K562 (cell line): ENCODE results near the gene CD1D. TPM values are rescaled to one million over a fixed set of nuclear protein-coding genes. Genes with fewer than 3 reads are reported as not detected.

Source experiments
- ATAC-seq: fragments of 200-7000 bp; cut with Tn5 transposase; 3 replicates; pipeline ENCODE4 v1.9.1; 2020; ENCODE audit warnings: moderate library complexity
- BruUV-seq: library from RNA; stranded (reverse); fragments of 400-500 nt; replicated peaks from 2 replicates; lab custom pipeline; 2021; lab: Mats Ljungman, UMichigan
- CTCF ChIA-PET: fragments of 300-600 bp; formaldehyde crosslinking; extraction: SDS; loops from one replicate; lab custom pipeline; 2021; ENCODE audit warnings: low intra/inter-chr PET ratio; lab: Yijun Ruan, JAX
- POLR2A ChIA-PET: fragments of 300-600, 350-650 bp; sonication (Branson Sonifier 250); formaldehyde crosslinking; extraction: SDS; loops from one replicate; lab custom pipeline; 2021; ENCODE audit warnings: antibody characterized with exemption, inconsistent platforms; lab: Yijun Ruan, JAX
- DNase-seq, 4 experiments: peaks; one replicate each; pipeline versions ENCODE4 v3.0.0 to v3.0.0-alpha.2; 2011 to 2018; ENCODE audit warnings: low spot score in 3 of 4, mixed read lengths in 3 of 4; ENCODE audit errors: extremely low read depth in 1 of 4
- FAIRE-seq: peaks from 2 replicates; lab custom pipeline; 2011; peaks lifted over from hg19 to GRCh38; lab: Jason Lieb, UNC
- H2AFZ ChIP-seq: 2 replicates; pipeline ENCODE4 v1.6.0; 2011; ENCODE audit warnings: low read depth, low read length, control low read depth, inconsistent platforms
- H3K27ac ChIP-seq: fragments of 200-600 bp; 3 replicates; pipeline ENCODE4 v1.8.0; 2011; ENCODE audit warnings: low read depth, mild to moderate bottlenecking, control low read depth, inconsistent platforms, low read length, moderate library complexity, mixed read lengths; ENCODE audit errors: extremely low read depth
- H3K27me3 ChIP-seq, 2 experiments: fragments of 300-600 bp in 1 of 2; 2 replicates in 1 of 2; 3 replicates in 1 of 2; pipeline versions ENCODE4 v1.6.0 to v1.8.0; 2011; ENCODE audit warnings: inconsistent platforms in 2 of 2, low read length in 2 of 2, mild to moderate bottlenecking in 1 of 2, mixed read lengths in 1 of 2, moderate library complexity in 1 of 2; ENCODE audit not compliant: control insufficient read depth in 2 of 2, insufficient read depth in 2 of 2
- H3K36me3 ChIP-seq: fragments of 300-600 bp; 3 replicates; pipeline ENCODE4 v1.8.0; 2011; ENCODE audit warnings: mild to moderate bottlenecking, low read length, inconsistent platforms; ENCODE audit not compliant: control insufficient read depth, insufficient read depth
- H3K4me1 ChIP-seq, 2 experiments: fragments of 200-600 bp in 1 of 2; replicated peaks in 1 of 2; 2 replicates in 1 of 2; 3 replicates in 1 of 2; pipeline versions ENCODE4 v1.5.1 to v1.8.0; 2011; ENCODE audit warnings: inconsistent platforms in 2 of 2, low read length in 2 of 2, mild to moderate bottlenecking in 1 of 2, mixed read lengths in 1 of 2, moderate library complexity in 1 of 2; ENCODE audit not compliant: control insufficient read depth in 2 of 2, insufficient read depth in 2 of 2
- H3K4me2 ChIP-seq: 2 replicates; pipeline ENCODE4 v1.6.1; 2011; ENCODE audit warnings: low read length, control low read depth, inconsistent platforms, mixed read lengths; ENCODE audit not compliant: insufficient read depth
- H3K4me3 ChIP-seq: fragments of 200-600 bp; sonication (generic), shearing (Covaris generic); 2 replicates; pipeline ENCODE4 v1.5.1; 2016; ENCODE audit warnings: control low read depth, inconsistent platforms
- H3K79me2 ChIP-seq: fragments of 200-600 bp; 3 replicates; pipeline ENCODE4 v1.8.0; 2011; ENCODE audit warnings: low read length, inconsistent platforms; ENCODE audit not compliant: control insufficient read depth, insufficient read depth
- H3K9ac ChIP-seq, 2 experiments: 2 replicates each; pipeline versions ENCODE4 v1.6.0 to v1.6.1; 2011; ENCODE audit warnings: low read depth in 2 of 2, low read length in 2 of 2, control low read depth in 1 of 2, inconsistent platforms in 1 of 2, mild to moderate bottlenecking in 1 of 2, mixed read lengths in 1 of 2; ENCODE audit not compliant: insufficient read depth in 1 of 2
- H3K9me1 ChIP-seq: one replicate; pipeline ENCODE4 v1.6.0; 2011; ENCODE audit warnings: inconsistent platforms, mild to moderate bottlenecking, low read length, moderate library complexity; ENCODE audit not compliant: control insufficient read depth, insufficient read depth
- H3K9me3 ChIP-seq: replicated peaks from 2 replicates; pipeline ENCODE4 v1.5.1; 2011; ENCODE audit warnings: low read depth, low read length, inconsistent platforms; ENCODE audit not compliant: control insufficient read depth, insufficient read depth
- H4K20me1 ChIP-seq: replicated peaks from 2 replicates; pipeline ENCODE4 v1.6.1; 2011; ENCODE audit warnings: low read length, inconsistent platforms, mixed read lengths; ENCODE audit not compliant: control insufficient read depth, insufficient read depth
- ARID4B ChIP-seq: sonication (generic); formaldehyde crosslinking; IDR thresholded peaks from 2 replicates; pipeline ENCODE4 v1.8.0; 2022; ENCODE audit warnings: mild to moderate bottlenecking, missing genetic modification reagents
- E2F8 ChIP-seq: fragments of 450-650 bp; IDR thresholded peaks from 2 replicates; pipeline ENCODE4 v1.7.1; 2018; ENCODE audit warnings: mild to moderate bottlenecking, low read depth; ENCODE audit not compliant: partially characterized antibody
- RBM17 ChIP-seq: fragments of 200-400 bp; formaldehyde crosslinking; IDR thresholded peaks from 2 replicates; pipeline ENCODE4 v1.6.1; 2017; ENCODE audit warnings: low read depth, mild to moderate bottlenecking, low read length, borderline replicate concordance
- ZNF224 ChIP-seq: sonication (generic); formaldehyde crosslinking; IDR thresholded peaks from 2 replicates; pipeline ENCODE4 v1.8.0; 2022; ENCODE audit warnings: mild to moderate bottlenecking, missing genetic modification reagents
- WGBS: fragments of 100-300 bp; shearing (Covaris generic); methylation state at CpG from one replicate; pipeline ENCODE4 v1.1.6; 2016; ENCODE audit warnings: low coverage, mixed read lengths; ENCODE audit not compliant: insufficient coverage; ENCODE audit errors: missing lambda C conversion rate; 5-methylcytosine and 5-hydroxymethylcytosine counted together
- in situ Hi-C: fragments of 300-500 bp; cut with MboI; formaldehyde crosslinking; loops from 4 replicates; pipeline ENCODE4 v1.15.0; 2018; ENCODE audit warnings: inconsistent platforms, mixed read lengths
- intact Hi-C: fragments of 100-400 bp; cut with micrococcal nuclease; formaldehyde crosslinking; loops from 2 replicates; pipeline ENCODE4 v1.14.2; 2022
- polyA plus RNA-seq, 8 experiments: library from polyadenylated mRNA; depleted of rRNA in 4 of 8; stranded (reverse) in 5 of 8; unstranded in 3 of 8; fragments of >200 nt; fragmentation: Nextera tagmentation in 2 of 8; fragmentation: Illumina TruSeq in 1 of 8; extraction: Ambion mirVana in 2 of 8; extraction: Trizol in 1 of 8; gene quantifications; 2 replicates each; pipeline versions ENCODE4 v1.2.1 to v1.2.3, GENCODE V29; 2011 to 2014; ENCODE audit warnings: inconsistent platforms in 1 of 8, missing spikeins in 1 of 8
- total RNA-seq, 7 experiments: library from RNA; depleted of rRNA in 6 of 7; stranded (reverse); fragments of >200 nt in 6 of 7; fragmentation: Illumina TruSeq in 2 of 7; extraction: Trizol in 2 of 7; gene quantifications; 2 replicates each; pipeline versions ENCODE4 v1.2.1 to v1.2.3, GENCODE V29; 2011 to 2021; ENCODE audit warnings: low replicate concordance in 1 of 7
- TF ChIP-seq, protein P1 (sequence below): fragments of 250-450 bp; sonication (Bioruptor Pico); IDR thresholded peaks from 2 replicates; pipeline ENCODE4 v1.8.0; 2021; ENCODE audit warnings: borderline replicate concordance, mild to moderate bottlenecking, moderate library complexity; ENCODE audit not compliant: poor library complexity, severe bottlenecking
- TF ChIP-seq, protein P2 (sequence below), 3 experiments: fragments of 200-800 bp in 1 of 3; fragments of 250-450 bp in 1 of 3; fragments of 450-650 bp in 1 of 3; sonication (Bioruptor Pico) in 1 of 3; sonication (Bioruptor generic) in 1 of 3; formaldehyde crosslinking in 1 of 3; IDR thresholded peaks; 2 replicates each; pipeline versions ENCODE4 v1.6.1 to v1.8.0; 2016 to 2022; ENCODE audit warnings: mild to moderate bottlenecking in 2 of 3, missing genetic modification characterization in 2 of 3, missing compliant biosample characterization in 1 of 3, moderate library complexity in 1 of 3

Gene CD1D
- total and polyA plus RNA-seq, 9 of the 15 experiments (the other 6 are each of a cell fraction or from before 2014, with no cell fraction given): 0.03 TPM; not detected in 8

DNA sequence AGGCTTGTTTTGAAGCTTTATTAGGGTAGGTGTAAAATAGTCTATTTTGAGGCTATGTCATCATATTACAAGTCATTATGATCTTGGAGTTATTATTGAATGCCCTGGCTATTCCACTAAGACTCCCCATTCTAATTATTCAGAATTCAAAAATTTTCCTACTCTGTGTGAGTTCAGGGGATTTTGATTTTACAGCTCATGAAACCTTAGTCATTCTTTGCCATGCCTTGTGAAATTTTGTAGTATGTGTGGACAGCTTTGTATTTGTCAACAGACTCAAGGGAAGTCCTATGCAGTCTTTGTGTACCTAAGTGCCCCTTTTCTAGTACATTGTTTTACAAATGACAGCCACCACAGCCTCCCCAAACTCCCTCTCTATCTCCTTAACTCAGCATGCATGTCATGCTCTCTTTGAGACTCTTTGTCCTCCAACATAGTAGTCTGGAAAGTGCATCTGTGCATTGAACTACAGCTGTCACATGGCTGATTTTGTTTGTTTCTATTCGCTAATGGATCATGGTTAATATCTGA, 28.0 kb downstream of the CD1D start:
- no peak for FAIRE-seq
- no TSS peak for BruUV-seq
- DNase-seq: no peak
- Histone ChIP-seq H3K27me3 (no peaks in the 10 kb centered on the region), H3K4me3 (no peak overlapping the region), H3K36me3 (no peaks in the 10 kb centered on the region), H2AFZ (no peak overlapping the region), H3K27ac (no peak overlapping the region), H4K20me1 (no peaks in the 10 kb centered on the region), H3K4me2 (no peak overlapping the region), H3K9me3 (no peaks in the 10 kb centered on the region), H3K9me1 (no peaks in the 10 kb centered on the region), H3K79me2 (no peaks in the 10 kb centered on the region), H3K9ac (no peak overlapping the region), H3K4me1 (no peaks in the 10 kb centered on the region)
- ChIA-PET CTCF (no interaction called here), POLR2A (no interaction called here)
- in situ Hi-C loops: no loop called here
- WGBS: 0% methylated on average over 1 of the region's 1 CpG
- ATAC-seq: no peak
- intact Hi-C loops: no loop called here
- TF ChIP-seq, protein P1, sequence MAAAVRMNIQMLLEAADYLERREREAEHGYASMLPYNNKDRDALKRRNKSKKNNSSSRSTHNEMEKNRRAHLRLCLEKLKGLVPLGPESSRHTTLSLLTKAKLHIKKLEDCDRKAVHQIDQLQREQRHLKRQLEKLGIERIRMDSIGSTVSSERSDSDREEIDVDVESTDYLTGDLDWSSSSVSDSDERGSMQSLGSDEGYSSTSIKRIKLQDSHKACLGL (CRISPR knock-in tag): no peak
- TF ChIP-seq RBM17 (no peak), E2F8 (no peak), ARID4B (CRISPR knock-in tag) (no peak), ZNF224 (CRISPR knock-in tag) (no peak)
- TF ChIP-seq, protein P2, sequence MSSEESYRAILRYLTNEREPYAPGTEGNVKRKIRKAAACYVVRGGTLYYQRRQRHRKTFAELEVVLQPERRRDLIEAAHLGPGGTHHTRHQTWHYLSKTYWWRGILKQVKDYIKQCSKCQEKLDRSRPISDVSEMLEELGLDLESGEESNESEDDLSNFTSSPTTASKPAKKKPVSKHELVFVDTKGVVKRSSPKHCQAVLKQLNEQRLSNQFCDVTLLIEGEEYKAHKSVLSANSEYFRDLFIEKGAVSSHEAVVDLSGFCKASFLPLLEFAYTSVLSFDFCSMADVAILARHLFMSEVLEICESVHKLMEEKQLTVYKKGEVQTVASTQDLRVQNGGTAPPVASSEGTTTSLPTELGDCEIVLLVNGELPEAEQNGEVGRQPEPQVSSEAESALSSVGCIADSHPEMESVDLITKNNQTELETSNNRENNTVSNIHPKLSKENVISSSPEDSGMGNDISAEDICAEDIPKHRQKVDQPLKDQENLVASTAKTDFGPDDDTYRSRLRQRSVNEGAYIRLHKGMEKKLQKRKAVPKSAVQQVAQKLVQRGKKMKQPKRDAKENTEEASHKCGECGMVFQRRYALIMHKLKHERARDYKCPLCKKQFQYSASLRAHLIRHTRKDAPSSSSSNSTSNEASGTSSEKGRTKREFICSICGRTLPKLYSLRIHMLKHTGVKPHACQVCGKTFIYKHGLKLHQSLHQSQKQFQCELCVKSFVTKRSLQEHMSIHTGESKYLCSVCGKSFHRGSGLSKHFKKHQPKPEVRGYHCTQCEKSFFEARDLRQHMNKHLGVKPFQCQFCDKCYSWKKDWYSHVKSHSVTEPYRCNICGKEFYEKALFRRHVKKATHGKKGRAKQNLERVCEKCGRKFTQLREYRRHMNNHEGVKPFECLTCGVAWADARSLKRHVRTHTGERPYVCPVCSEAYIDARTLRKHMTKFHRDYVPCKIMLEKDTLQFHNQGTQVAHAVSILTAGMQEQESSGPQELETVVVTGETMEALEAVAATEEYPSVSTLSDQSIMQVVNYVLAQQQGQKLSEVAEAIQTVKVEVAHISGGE (CRISPR knock-in tag; IDR thresholded peaks at IDR 0.05): no peak
